K562 (cell line): ENCODE measurements around the gene DNMT3A.

Source experiments
- CREM ChIP-seq: IDR thresholded peaks from 2 replicates; pipeline ENCODE4 v1.6.1; 2014; ENCODE audit warnings: antibody characterized with exemption, low read depth
- CTCF ChIP-seq, 3 experiments: IDR thresholded peaks in 2 of 3; conservative IDR thresholded peaks in 1 of 3; 2 replicates each; pipeline ENCODE4 v1.5.1; 2011 to 2012; ENCODE audit warnings: low read length in 3 of 3, mild to moderate bottlenecking in 3 of 3, control low read depth in 2 of 3, improper control_type of control experiment in 1 of 3, inconsistent platforms in 1 of 3, low read depth in 1 of 3, mixed read lengths in 1 of 3, moderate library complexity in 1 of 3; ENCODE audit not compliant: insufficient read depth in 2 of 3

GRCh38 chr2:25298776-25299431, 42.8 kb downstream of the DNMT3A start:
- TF ChIP-seq CREM (no peak), CTCF (IDR thresholded peaks at IDR 0.05 in 2 of 3, conservative IDR thresholded peaks at IDR 0.05 in 1 of 3; ENCODE audit: insufficient read depth in 2 of 3, low read depth in 1 of 3, low read length in 3 of 3) (no peak)
